ENCODE data around the gene GPS2.
"Not testable (repeated sequence)": the region's sequence is repeated elsewhere in the genome, so short reads cannot be mapped to it uniquely, and the experiment has no call there.

Gene GPS2

GRCh38 chr17:7336240-7337175, 21.3 kb upstream of the GPS2 start, which contains the start of gene ACAP1:
Gene ACAP1 (plus strand): TSS chr17:7336529. CDS start chr17:7336735, 206 bp downstream.
- DNase-seq, result no peak

GRCh38 chr17:7335765-7336164, 20.6 kb upstream of the GPS2 start:
- not testable (repeated sequence) for DNase-seq

- no peak for DNase-seq
Measured at GRCh38 chr17:7334938-7335538, 19.9 kb upstream of the GPS2 start.

GRCh38 chr17:7332600-7333069, 17.5 kb upstream of the GPS2 start:
- DNase-seq, result not testable (repeated sequence)

GRCh38 chr17:7332111-7332510, 17.0 kb upstream of the GPS2 start:
- no peak for DNase-seq

- no peak for DNase-seq
Measured at GRCh38 chr17:7330638-7331015, 15.5 kb upstream of the GPS2 start.

GRCh38 chr17:7329997-7330637, 15.0 kb upstream of the GPS2 start:
- DNase-seq, result peak; percentile 55

GRCh38 chr17:7329374-7329996, 14.3 kb upstream of the GPS2 start:
- peak; percentile 97 for DNase-seq

- DNase-seq, result no peak
Measured at GRCh38 chr17:7328840-7329373, 13.7 kb upstream of the GPS2 start, which contains the start of gene NEURL4. Gene NEURL4 (minus strand): TSS chr17:7329335. CDS start chr17:7329312, 23 bp downstream.

GRCh38 chr17:7328009-7328408, 12.8 kb upstream of the GPS2 start:
- DNase-seq, result no peak

- DNase-seq, result no peak
Measured at GRCh38 chr17:7327501-7327900, 12.3 kb upstream of the GPS2 start.

GRCh38 chr17:7327056-7327455, 11.9 kb upstream of the GPS2 start:
- DNase-seq, result no peak

- DNase-seq, result no peak
Measured at GRCh38 chr17:7326186-7326585, 11.0 kb upstream of the GPS2 start.

- no peak for DNase-seq
Measured at GRCh38 chr17:7325031-7325528, 9.9 kb upstream of the GPS2 start.

- no peak for DNase-seq
Measured at GRCh38 chr17:7324438-7324779, 9.2 kb upstream of the GPS2 start.

GRCh38 chr17:7323731-7324437, 8.7 kb upstream of the GPS2 start:
- no peak for DNase-seq

GRCh38 chr17:7322520-7323194, 7.5 kb upstream of the GPS2 start:
- DNase-seq, result no peak

- DNase-seq, result no peak
Measured at GRCh38 chr17:7321466-7321865, 6.3 kb upstream of the GPS2 start.

- DNase-seq, result no peak
Measured at GRCh38 chr17:7318121-7318860, 3.1 kb upstream of the GPS2 start.

GRCh38 chr17:7317161-7317803, 2.1 kb upstream of the GPS2 start:
- no peak for DNase-seq
